Psoas muscle (tissue), 8 donors: ENCODE results near the gene FUS. TPM values are rescaled to one million over a fixed set of nuclear protein-coding genes. Genes with fewer than 3 reads are reported as not detected.

Experiments
- ATAC-seq, 4 donors: fragments of 200-7000 bp; cut with Tn5 transposase; one replicate each; pipeline ENCODE4 v1.9.1; 2020; ENCODE audit warnings: moderate library complexity in 3 of 4, mild to moderate bottlenecking in 2 of 4
- DNase-seq, 2 donors: peaks; one replicate each; pipeline ENCODE4 v3.0.0-alpha.2; 2020
- H3K27ac ChIP-seq: fragments of 200-600 bp; one replicate; pipeline ENCODE4 v1.8.0; 2022
- H3K27me3 ChIP-seq, 3 donors: fragments of 200-600 bp in 1 of 3; one replicate each; pipeline versions ENCODE4 v1.6.1 to v1.8.0; 2013 to 2022; ENCODE audit warnings: low read length in 2 of 3, mild to moderate bottlenecking in 2 of 3, moderate library complexity in 1 of 3; ENCODE audit not compliant: insufficient read depth in 3 of 3
- H3K36me3 ChIP-seq, 2 donors: fragments of 200-600 bp in 1 of 2; one replicate each; pipeline versions ENCODE4 v1.6.1 to v1.8.0; 2013 to 2022; ENCODE audit warnings: low read depth in 1 of 2, mild to moderate bottlenecking in 1 of 2, moderate library complexity in 1 of 2; ENCODE audit not compliant: insufficient read depth in 1 of 2
- H3K4me1 ChIP-seq: fragments of 200-600 bp; one replicate; pipeline ENCODE4 v1.8.0; 2022
- H3K4me3 ChIP-seq: fragments of 200-600 bp; one replicate; pipeline ENCODE4 v1.8.0; 2022; ENCODE audit warnings: mild to moderate bottlenecking
- H3K9me3 ChIP-seq: fragments of 200-600 bp; one replicate; pipeline ENCODE4 v1.8.0; 2022
- CTCF ChIP-seq: fragments of 200-600 bp; IDR thresholded peaks from one replicate; pipeline ENCODE4 v1.8.0; 2022; ENCODE audit warnings: antibody characterized with exemption
- WGBS, 3 donors: extraction: QIAGEN DNeasy Blood & Tissue Kit; methylation state at CpG; one replicate each; pipeline versions ENCODE4 v1.1.6 to v1.1.7; 2013; 5-methylcytosine and 5-hydroxymethylcytosine counted together
- intact Hi-C, 2 donors: fragments of 100-400 bp; cut with DNase I; formaldehyde crosslinking; loops; one replicate each; pipeline versions ENCODE4 v1.11.0 to v1.14.2; 2022
- polyA plus RNA-seq, 3 donors: library from polyadenylated mRNA; stranded (reverse); fragments of 200-250 nt; gene quantifications; one replicate each; pipeline ENCODE4 v1.2.3, GENCODE V29; 2013
- total RNA-seq, 4 donors: library from RNA; stranded (reverse); fragmentation: NEBNext Ultra II Directional in 2 of 4; extraction: Animal tissue kit (Norgen Biotek cat#: 25700) in 2 of 4; gene quantifications; one replicate each; pipeline versions ENCODE4 v1.2.1 to v1.2.4, GENCODE V29; 2021 to 2023
- donor health status: healthy with polysubstance abuse.
- donor health status: DM: no; HTN: no; CAD: no; lungs with moderate emphysema.
- donor health status: Bipolar disorder and iron deficiency.
- donor health status: healthy.
- donor health status: DM: yes; HTN: yes; CAD: no.
- donor health status: DM: no; HTN: no; CAD: no.
- donor health status: DM: no; HTN: no; CAD: no.
- donor health status: DM: yes; HTN: yes; CAD: no.

FUS gene
- total and polyA plus RNA-seq, 7 donors: 117 to 246 (median 159) TPM

GRCh38 chr16:31187808-31188189 is 7.9 kb downstream of the FUS start:
- Histone ChIP-seq H3K4me3 (no peak overlapping the region), H3K36me3 (peaks cover 55 to 100% of the 10 kb centered on the region in 2 donors), H3K27ac (no peak overlapping the region), H3K27me3 (no peaks in the 10 kb centered on the region), H3K9me3 (no peaks in the 10 kb centered on the region), H3K4me1 (peaks cover 20% of the 10 kb centered on the region)
- intact Hi-C loops: no loop called here
- DNase-seq (no peak), ATAC-seq (peak in 3 of 4 donors; percentile 30 to 35 (median 34))
- no peak for TF ChIP-seq CTCF
- WGBS, 3 donors: 61 to 75% (median 74%) methylated on average over 8 of the region's 8 CpGs

GRCh38 chr16:31188450-31189411 is 8.8 kb downstream of the FUS start:
- Histone ChIP-seq H3K27me3 (no peaks in the 10 kb centered on the region), H3K36me3 (peaks cover 56 to 100% of the 10 kb centered on the region in 2 donors), H3K4me1 (peaks cover 11% of the 10 kb centered on the region), H3K27ac (no peak overlapping the region), H3K4me3 (no peak overlapping the region), H3K9me3 (no peaks in the 10 kb centered on the region)
- ATAC-seq (no peak), DNase-seq (no peak)
- intact Hi-C loops: no loop called here
- whole genome bisulfite sequencing, 3 donors: 81 to 84% (median 83%) methylated on average over 3 of the region's 3 CpGs
- no peak for TF ChIP-seq CTCF

- ATAC-seq (no peak), DNase-seq (no peak)
- no peak overlapping the region for H3K4me3 ChIP-seq
- intact Hi-C loops: no loop called here
- peaks cover 54 to 100% of the 10 kb centered on the region in 2 donors for H3K36me3 ChIP-seq
- H3K27me3 ChIP-seq: no peaks in the 10 kb centered on the region
- TF ChIP-seq CTCF: no peak
- WGBS, 3 donors: 84 to 87% (median 86%) methylated on average over 2 of the region's 2 CpGs
- H3K9me3 ChIP-seq: no peaks in the 10 kb centered on the region
- peaks cover 7% of the 10 kb centered on the region for H3K4me1 ChIP-seq
- H3K27ac ChIP-seq: no peak overlapping the region
These were observed 9.5 kb downstream of the FUS start for GRCh38 chr16:31189412-31189778.

- TF ChIP-seq CTCF: no peak
- ATAC-seq: no peak
- intact Hi-C loops: no loop called here
- DNase-seq: no peak
- Histone ChIP-seq H3K9me3 (no peaks in the 10 kb centered on the region), H3K27ac (no peak overlapping the region), H3K27me3 (no peaks in the 10 kb centered on the region), H3K4me3 (no peak overlapping the region), H3K36me3 (peaks cover 53 to 100% of the 10 kb centered on the region in 2 donors), H3K4me1 (peaks cover 7% of the 10 kb centered on the region)
- WGBS, 3 donors: 91 to 96% (median 94%) methylated on average over 12 of the region's 12 CpGs
These were observed 10.1 kb downstream of the FUS start for GRCh38 chr16:31190061-31190460.
